Upper lobe of left lung (tissue), 6 donors: ENCODE data around the gene ABLIM2. TPM values are rescaled to one million over a fixed set of nuclear protein-coding genes. Genes with fewer than 3 reads are reported as not detected.

Experiments used
- ATAC-seq, 2 donors: fragments of 200-7000 bp; cut with Tn5 transposase; one replicate each; pipeline ENCODE4 v1.9.1; 2022; ENCODE audit warnings: mild to moderate bottlenecking in 2 of 2, moderate library complexity in 2 of 2; ENCODE audit not compliant: low FRiP score in 2 of 2
- DNase-seq, 2 donors: peaks; one replicate each; pipeline ENCODE4 v3.0.0-alpha.2; 2019 to 2020
- H3K27ac ChIP-seq, 4 donors: fragments of 200-600 bp; sonication (generic); one replicate each; pipeline ENCODE4 v1.5.1; 2016 to 2019
- H3K27me3 ChIP-seq, 4 donors: fragments of 200-600 bp; sonication (generic); one replicate each; pipeline ENCODE4 v1.5.1; 2017 to 2019
- H3K36me3 ChIP-seq, 4 donors: fragments of 200-600 bp; sonication (generic); one replicate each; pipeline ENCODE4 v1.5.1; 2016 to 2019
- H3K4me1 ChIP-seq, 4 donors: fragments of 200-600 bp; sonication (generic); one replicate each; pipeline ENCODE4 v1.5.1; 2018 to 2019
- H3K4me3 ChIP-seq, 4 donors: fragments of 200-600 bp; sonication (generic); one replicate each; pipeline ENCODE4 v1.5.1; 2017 to 2019; ENCODE audit warnings: mild to moderate bottlenecking in 2 of 4, moderate library complexity in 1 of 4
- H3K9me3 ChIP-seq, 4 donors: fragments of 200-600 bp; sonication (generic); one replicate each; pipeline ENCODE4 v1.5.1; 2018 to 2019
- EP300 ChIP-seq, 4 donors: sonication (generic); formaldehyde crosslinking; IDR thresholded peaks; one replicate each; pipeline ENCODE4 v1.5.1; 2017; ENCODE audit warnings: antibody characterized with exemption in 4 of 4, control low read depth in 2 of 4
- POLR2A ChIP-seq, 4 donors: fragments of 450-650 bp; IDR thresholded peaks; one replicate each; pipeline ENCODE4 v1.5.1; 2016 to 2017; ENCODE audit warnings: antibody characterized with exemption in 4 of 4, mild to moderate bottlenecking in 2 of 4
- POLR2AphosphoS5 ChIP-seq, 2 donors: sonication (generic); formaldehyde crosslinking; IDR thresholded peaks; one replicate each; pipeline ENCODE4 v1.5.1; 2017; ENCODE audit warnings: antibody characterized with exemption in 2 of 2
- WGBS, 2 donors: methylation state at CpG; one replicate each; pipeline ENCODE4 v1.1.5; 2017 to 2018; 5-methylcytosine and 5-hydroxymethylcytosine counted together
- total RNA-seq, 6 donors: library from RNA; depleted of rRNA in 4 of 6; stranded (reverse); fragments of >200 nt in 4 of 6; gene quantifications; one replicate each; pipeline versions ENCODE4 v1.1.0 to v1.2.1, GENCODE V29; 2016 to 2021
- TF ChIP-seq, protein P1 (sequence below), 6 experiments: fragments of 450-650 bp in 4 of 6; fragments of 200-600 bp in 2 of 6; sonication (generic) in 2 of 6; IDR thresholded peaks; one replicate each; pipeline ENCODE4 v1.5.1; 2016 to 2019; ENCODE audit warnings: antibody characterized with exemption in 6 of 6
- donor health status: DM: no; HTN: no; CAD: no; lungs with moderate emphysema.
- donor health status: DM: no; HTN: yes; CAD: no; lungs with severe emphysema.

The ABLIM2 gene
- total RNA-seq, 6 donors from 2014 or later: 3.6 to 36.9 (median 8.1) TPM

DNA sequence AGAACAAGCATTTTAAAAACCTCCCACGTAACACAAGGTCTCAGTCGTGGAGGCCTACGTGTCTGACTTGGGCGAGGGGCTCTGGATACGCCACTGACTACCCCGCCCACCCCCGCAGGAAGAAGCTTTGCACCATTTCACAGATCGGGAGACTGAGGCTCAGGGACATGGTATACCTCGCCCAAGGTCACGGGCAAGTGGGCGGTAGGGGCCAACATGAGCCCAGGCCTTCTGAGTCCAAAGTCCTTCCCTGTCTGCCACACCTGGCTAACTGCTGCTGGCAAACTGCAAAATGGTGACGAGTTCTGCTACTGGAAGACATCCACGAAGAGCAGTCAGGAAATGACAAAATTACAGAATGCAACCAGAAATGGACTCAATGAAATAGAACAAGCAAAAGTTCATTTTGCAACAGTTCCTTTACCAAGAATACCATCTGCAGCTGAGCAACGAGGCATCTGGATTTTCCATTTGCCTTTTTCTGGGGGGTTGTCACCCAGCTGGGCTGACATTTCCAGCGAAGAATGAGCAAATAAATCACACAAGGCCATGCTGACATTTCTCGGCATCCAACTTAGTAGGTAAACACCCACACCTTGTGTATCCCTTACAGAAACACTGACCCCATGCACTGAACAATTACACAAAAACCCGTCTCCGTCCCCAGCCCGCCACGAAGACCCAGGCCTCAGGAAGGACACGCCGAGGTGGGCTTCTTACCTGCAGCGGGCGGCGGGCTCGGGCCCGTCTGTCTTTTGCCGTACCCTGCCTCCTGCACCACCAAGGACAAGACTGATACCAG is 148.7 kb downstream of the ABLIM2 start:
- DNase-seq (peak in 1 of 2 donors; percentile 45), ATAC-seq (no peak)
- H3K27ac ChIP-seq: no peak overlapping the region
- H3K4me1 ChIP-seq: peaks cover 0 to 5% (median 0%) of the 10 kb centered on the region in 4 donors
- H3K27me3 ChIP-seq: no peaks in the 10 kb centered on the region
- peaks cover 0 to 14% (median 4%) of the 10 kb centered on the region in 4 donors for H3K36me3 ChIP-seq
- 77 to 83% methylated on average over 20 to 28 of the region's 28 CpGs for WGBS, 2 donors
- no peak overlapping the region for H3K4me3 ChIP-seq
- no peak for TF ChIP-seq POLR2AphosphoS5 (IDR thresholded peaks at IDR 0.05)
- TF ChIP-seq EP300 (IDR thresholded peaks at IDR 0.05): no peak
- TF ChIP-seq POLR2A (IDR thresholded peaks at IDR 0.05): no peak
- TF ChIP-seq, protein P1, sequence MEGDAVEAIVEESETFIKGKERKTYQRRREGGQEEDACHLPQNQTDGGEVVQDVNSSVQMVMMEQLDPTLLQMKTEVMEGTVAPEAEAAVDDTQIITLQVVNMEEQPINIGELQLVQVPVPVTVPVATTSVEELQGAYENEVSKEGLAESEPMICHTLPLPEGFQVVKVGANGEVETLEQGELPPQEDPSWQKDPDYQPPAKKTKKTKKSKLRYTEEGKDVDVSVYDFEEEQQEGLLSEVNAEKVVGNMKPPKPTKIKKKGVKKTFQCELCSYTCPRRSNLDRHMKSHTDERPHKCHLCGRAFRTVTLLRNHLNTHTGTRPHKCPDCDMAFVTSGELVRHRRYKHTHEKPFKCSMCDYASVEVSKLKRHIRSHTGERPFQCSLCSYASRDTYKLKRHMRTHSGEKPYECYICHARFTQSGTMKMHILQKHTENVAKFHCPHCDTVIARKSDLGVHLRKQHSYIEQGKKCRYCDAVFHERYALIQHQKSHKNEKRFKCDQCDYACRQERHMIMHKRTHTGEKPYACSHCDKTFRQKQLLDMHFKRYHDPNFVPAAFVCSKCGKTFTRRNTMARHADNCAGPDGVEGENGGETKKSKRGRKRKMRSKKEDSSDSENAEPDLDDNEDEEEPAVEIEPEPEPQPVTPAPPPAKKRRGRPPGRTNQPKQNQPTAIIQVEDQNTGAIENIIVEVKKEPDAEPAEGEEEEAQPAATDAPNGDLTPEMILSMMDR (IDR thresholded peaks at IDR 0.05): no peak
- no peaks in the 10 kb centered on the region for H3K9me3 ChIP-seq

- 83 to 91% methylated on average over 5 of the region's 5 CpGs for WGBS, 2 donors
- DNase-seq (no peak), ATAC-seq (no peak)
- Histone ChIP-seq H3K9me3 (no peaks in the 10 kb centered on the region), H3K27ac (no peak overlapping the region), H3K4me3 (no peak overlapping the region), H3K27me3 (no peaks in the 10 kb centered on the region), H3K4me1 (peaks cover 0 to 5% (median 0%) of the 10 kb centered on the region in 4 donors), H3K36me3 (peaks cover 0 to 17% (median 4%) of the 10 kb centered on the region in 4 donors)
- TF ChIP-seq POLR2A (IDR thresholded peaks at IDR 0.05) (no peak), EP300 (IDR thresholded peaks at IDR 0.05) (no peak), POLR2AphosphoS5 (IDR thresholded peaks at IDR 0.05) (no peak)
- TF ChIP-seq, protein P1 (IDR thresholded peaks at IDR 0.05): no peak
These were observed 149.5 kb downstream of the ABLIM2 start for GRCh38 chr4:8009097-8009496.

DNA sequence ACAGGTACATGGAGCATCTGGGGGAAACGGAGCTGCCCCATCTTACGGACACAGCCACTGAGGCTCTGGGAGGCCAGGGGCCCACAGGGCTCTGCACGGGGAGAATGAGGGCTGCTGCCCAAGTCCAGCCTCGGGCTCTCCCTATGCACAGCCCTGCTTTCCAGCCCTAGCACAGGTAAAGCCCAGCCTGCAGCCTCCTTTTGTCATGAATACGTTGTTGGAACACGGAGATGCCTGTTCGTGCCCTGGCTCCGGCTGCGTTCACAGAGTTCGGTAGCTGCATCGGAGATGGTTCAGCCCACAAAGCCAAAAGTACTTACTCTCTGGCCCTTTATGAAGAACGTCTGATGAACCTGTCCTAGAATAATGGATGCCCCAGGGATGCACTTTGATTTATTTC is 150.2 kb downstream of the ABLIM2 start:
- DNase-seq (no peak), ATAC-seq (no peak)
- Histone ChIP-seq H3K27me3 (no peaks in the 10 kb centered on the region), H3K4me1 (peaks cover 0 to 5% (median 0%) of the 10 kb centered on the region in 4 donors), H3K9me3 (no peaks in the 10 kb centered on the region), H3K4me3 (no peak overlapping the region), H3K27ac (no peak overlapping the region), H3K36me3 (peaks cover 0 to 17% (median 4%) of the 10 kb centered on the region in 4 donors)
- WGBS, 2 donors: 87 to 89% methylated on average over 12 of the region's 12 CpGs
- no peak for TF ChIP-seq EP300 (IDR thresholded peaks at IDR 0.05)
- no peak for TF ChIP-seq POLR2A (IDR thresholded peaks at IDR 0.05)
- no peak for TF ChIP-seq POLR2AphosphoS5 (IDR thresholded peaks at IDR 0.05)
- TF ChIP-seq, protein P1 (IDR thresholded peaks at IDR 0.05): no peak

- peaks cover 0 to 17% (median 4%) of the 10 kb centered on the region in 4 donors for H3K36me3 ChIP-seq
- no peak overlapping the region for H3K4me3 ChIP-seq
- no peaks in the 10 kb centered on the region for H3K27me3 ChIP-seq
- WGBS, 2 donors: 81 to 85% methylated on average over 11 of the region's 11 CpGs
- no peak overlapping the region for H3K27ac ChIP-seq
- ATAC-seq (no peak), DNase-seq (no peak)
- peaks cover 0 to 5% (median 0%) of the 10 kb centered on the region in 4 donors for H3K4me1 ChIP-seq
- H3K9me3 ChIP-seq: no peaks in the 10 kb centered on the region
- TF ChIP-seq POLR2AphosphoS5 (IDR thresholded peaks at IDR 0.05) (no peak), EP300 (IDR thresholded peaks at IDR 0.05) (no peak), POLR2A (IDR thresholded peaks at IDR 0.05) (no peak)
- TF ChIP-seq, protein P1 (IDR thresholded peaks at IDR 0.05): no peak
These were observed 151.0 kb downstream of the ABLIM2 start for GRCh38 chr4:8007581-8007980.
